SKM-1 treated with dmso at 0.1 percent for 144 hours (cell line): ENCODE data around the gene PPP4R3A.
A peak's percentile ranks its signal among the peaks of the same experiment; 100 is the strongest.
"Not testable (repeated sequence)": the region's sequence is repeated elsewhere in the genome, so short reads cannot be mapped to it uniquely, and the experiment has no call there.

ENCODE experiments used
- DNase-seq: peaks from one replicate; lab custom pipeline; 2025; ENCODE audit not compliant: unreplicated experiment; lab: John Stamatoyannopoulos, UW

PPP4R3A gene

DNA sequence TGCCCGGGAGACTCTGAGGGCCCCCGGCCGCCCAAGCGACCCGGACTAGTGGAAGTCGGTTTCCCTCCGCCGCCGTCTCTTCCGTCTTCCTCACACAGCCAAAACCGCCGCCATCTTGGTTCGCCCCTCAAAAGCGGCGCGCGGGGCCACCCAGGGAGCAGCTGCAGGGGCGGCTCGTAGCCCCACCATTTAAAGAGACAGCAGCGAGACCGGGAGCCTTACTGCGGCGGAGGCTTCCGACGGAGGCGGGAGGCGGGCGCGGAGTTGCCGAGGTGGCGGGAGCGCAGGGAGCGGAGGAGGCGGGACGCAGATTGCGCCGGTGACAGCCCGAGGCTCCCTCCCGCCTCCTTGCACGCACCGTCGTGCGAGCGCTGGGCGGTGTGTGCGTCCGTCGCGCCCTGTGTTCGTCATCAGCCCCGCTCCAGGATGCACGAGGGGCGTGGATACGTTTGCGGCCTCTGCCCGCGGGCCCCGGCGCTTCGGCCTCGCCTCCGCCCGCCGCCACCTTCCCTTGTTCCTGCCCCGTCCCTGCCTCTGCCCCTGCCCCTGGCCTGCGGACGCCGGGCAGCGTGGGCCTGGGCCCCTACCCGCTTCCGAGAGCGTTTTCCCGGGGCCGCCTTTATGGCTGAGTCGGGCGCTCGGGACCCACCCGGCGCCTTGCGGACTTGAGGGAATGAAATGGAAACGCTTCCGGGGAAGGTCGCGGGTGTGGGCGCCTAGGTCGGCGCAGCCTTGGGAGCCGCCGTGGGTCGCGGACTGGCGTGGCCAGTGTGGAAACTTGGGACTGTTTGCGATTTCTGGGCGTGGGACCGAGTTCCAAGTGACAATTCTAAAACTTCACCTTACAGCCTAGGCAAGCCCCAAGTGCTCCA is at the start of gene PPP4R3A:
Gene PPP4R3A, minus strand, starts transcription at position 140 of the 872 bp plus-strand sequence. CDS start 663 bp downstream, outside the sequence.
- peak; percentile 66 for DNase-seq

DNA sequence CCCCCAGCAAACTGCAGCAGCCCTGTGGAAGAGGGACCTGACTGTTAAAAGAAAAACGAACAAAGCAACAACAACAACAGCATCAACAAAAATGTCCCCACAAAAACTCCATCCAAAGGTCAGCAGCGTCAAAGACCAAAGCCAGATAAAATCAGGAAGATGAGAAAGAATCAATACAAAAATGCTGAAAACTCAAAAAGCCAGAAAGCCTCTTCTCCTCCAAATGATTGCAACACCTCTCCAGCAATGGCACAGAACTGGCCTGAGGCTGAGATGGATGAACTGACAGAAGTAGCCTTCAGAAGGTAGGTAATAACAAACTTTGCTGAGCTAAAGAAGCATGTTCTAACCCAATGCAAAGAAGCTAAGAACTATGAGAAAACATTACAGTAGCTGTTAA is 45.4 kb upstream of the PPP4R3A start:
- no peak for DNase-seq

DNA sequence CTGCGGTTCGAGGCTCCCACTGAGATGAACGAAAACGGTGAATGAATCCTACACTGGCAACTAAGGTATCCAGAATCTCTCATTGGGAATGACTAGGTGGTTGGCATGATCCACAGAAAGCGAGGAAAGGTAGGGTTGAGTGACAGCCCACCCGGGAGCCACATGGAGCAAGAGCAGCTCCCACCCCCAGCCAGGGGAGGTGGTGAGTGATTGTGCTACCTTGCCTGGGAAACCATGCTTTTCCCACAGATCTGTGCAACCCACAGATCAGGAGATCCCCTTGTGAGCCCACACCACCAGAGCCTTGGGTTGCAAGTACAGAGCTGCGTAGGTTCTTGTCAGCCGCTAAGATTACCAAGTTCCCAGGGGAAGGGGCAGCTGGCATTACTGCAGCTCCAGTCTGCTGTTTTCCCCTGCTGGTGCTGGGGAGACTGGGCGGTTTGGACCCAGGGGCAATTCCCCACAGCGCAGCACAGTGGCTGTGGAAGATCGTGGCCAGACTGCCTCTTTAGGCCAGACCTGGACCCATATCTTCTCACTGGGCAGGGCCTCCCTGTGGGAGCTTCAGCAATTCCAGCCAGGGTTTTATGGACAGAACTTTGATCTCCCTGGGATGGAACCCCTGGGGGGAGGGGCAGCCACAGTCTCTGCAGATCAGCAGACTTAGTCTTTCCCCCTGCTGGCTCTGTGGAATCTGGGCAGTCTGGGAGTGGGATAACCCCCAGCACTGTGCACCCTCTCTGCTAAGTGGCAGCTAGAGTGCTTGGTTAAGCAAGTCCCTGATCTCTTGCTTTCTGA is 44.6 kb upstream of the PPP4R3A start:
- DNase-seq = no peak

DNA sequence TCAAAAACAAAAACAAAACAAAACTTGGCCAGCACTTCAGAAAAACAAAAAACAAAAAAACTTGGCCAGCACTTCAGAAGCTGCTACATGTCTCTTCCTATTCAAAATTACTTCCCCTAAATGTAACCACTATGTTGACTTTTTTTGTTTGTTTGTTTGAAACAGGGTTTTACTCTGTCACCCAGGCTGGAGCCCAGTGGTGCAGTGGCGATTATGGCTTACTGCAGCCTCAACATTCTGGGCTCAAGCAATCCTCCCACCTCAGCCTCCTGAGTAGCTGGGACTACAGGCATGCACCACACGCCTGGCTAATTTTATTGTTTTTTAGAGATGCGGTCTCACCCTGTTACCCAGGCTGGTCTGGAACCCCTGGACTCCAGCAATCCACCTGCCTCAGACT is 38.0 kb upstream of the PPP4R3A start:
- no peak for DNase-seq

DNA sequence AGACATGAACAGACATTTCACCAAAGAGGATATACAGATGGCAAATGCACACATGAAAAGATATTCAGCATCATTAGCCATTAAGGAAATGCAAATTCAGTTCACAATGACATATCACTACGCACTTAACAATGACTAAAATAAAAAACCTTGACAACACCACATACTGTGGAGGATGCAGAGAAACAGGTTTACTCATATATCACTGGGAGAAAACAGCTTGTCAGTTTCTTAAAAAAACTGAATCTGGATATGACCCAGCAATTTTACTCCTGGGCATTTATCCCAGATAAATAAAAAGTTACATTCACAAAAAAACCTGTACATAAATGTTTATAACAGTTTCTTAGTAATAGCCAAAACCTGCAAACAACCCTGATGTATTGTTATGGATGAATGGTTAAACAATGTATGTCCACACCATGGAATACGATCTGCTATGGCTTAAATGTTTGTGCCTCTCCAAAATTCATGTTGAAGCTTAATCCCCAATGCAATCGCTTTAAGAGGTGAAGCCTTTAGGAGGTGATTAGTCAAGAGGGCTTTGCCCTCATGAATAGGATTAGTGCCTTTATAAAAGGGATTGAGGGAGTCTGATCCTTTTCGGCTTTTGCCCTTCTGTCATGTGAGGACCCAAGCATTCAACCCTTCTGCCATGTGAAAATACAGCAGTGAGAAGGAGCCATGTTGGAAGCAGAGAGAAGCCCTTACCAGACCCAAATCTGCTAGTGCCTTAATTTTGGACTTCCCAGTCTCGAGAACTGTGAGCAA is 36.0 kb upstream of the PPP4R3A start:
- no peak for DNase-seq

DNA sequence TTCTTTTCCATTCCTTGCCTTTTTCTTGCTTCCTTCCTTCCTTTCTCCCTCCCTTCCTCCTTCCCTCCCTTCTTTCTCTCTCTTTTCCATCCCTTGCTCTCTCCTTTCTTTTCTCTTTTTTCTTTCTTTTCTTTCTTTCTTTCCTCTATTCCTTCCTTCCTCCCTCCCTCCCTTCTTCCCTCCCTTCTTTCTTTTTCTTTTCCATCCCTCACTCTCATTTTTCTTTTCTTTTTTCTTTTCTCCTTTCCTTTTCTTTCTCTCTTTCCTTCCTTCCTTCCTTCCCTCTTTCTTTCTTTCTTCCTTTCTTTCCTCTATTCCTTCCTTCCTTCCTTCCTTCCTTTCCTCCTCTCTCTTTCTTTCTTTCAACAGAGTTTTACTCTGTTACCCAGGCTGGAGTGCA is 35.1 kb upstream of the PPP4R3A start:
- no peak for DNase-seq

DNA sequence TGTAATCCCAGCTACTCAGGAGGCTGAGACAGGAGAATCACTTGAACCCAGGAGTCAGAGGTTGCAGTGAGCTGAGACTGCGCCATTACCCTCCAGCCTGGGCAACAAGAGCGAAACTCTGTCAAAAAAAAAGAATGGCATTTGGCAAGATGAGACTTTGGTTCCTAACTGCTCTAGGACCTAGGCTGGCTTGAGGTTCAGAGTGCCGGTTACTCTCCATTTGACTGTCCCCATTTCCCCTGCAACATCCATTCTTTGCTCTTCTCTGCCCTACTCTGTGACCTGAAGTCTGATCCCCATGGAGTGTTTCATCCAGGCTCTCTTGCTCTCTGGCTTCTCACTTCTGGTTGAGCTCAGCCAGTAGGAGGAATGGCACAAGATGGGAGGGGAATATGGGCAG is 26.2 kb upstream of the PPP4R3A start:
- DNase-seq = no peak

DNA sequence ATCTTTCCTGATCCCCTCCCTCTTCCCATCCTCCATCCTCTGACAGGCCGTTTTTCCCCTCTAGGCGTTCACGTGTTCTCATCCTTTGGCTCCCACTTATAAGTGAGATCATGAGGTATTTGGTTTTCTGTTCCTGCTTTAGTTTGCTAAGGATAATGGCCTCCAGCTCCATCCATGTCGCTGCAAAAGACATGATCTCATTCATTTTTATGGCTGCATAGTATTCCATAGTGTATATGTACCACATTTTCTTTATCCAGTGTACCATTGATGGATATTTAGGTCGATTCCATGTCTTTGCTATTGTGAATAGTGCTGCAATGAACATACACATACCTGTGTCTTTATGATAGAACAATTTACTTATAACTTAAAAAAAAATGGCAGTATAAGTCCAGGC is 23.9 kb upstream of the PPP4R3A start:
- DNase-seq = not testable (repeated sequence)

DNA sequence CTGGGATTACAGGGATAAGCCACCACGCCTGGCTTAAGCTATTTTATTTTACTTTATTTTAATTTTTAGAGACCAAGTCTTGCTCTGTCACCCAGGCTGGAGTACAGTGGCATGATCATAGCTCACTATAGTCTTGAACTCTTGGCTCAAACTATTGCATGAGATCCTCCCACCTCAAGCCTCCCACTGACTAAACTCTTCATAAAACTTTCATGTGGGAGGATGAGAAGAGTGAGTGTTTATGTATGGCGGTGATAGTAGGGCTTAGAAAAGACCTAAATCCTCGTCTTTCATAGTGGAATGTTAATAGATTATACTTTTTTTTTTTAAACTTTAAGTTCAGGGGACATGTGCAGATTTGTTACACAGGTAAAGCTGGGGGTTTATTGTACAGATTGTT is 23.5 kb upstream of the PPP4R3A start:
- no peak for DNase-seq

DNA sequence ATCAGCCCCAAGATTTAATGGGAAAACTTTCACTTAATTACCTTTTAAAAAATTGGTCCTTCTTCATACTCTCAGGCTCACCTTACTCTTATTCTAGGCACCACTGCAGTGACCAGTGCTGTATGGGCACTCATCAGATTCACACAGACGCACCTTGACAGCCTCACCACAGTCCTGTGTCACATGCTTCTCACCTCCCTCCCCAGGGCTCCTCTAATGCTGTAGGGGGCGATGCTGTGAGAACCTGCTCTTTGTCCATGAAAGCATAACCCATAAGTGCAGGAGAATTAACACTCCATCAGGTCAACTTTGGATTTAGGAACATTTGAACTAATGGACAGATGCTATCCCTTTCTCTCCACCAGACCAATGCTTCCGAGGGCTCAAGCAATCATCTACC is 13.9 kb upstream of the PPP4R3A start:
- DNase-seq = no peak

DNA sequence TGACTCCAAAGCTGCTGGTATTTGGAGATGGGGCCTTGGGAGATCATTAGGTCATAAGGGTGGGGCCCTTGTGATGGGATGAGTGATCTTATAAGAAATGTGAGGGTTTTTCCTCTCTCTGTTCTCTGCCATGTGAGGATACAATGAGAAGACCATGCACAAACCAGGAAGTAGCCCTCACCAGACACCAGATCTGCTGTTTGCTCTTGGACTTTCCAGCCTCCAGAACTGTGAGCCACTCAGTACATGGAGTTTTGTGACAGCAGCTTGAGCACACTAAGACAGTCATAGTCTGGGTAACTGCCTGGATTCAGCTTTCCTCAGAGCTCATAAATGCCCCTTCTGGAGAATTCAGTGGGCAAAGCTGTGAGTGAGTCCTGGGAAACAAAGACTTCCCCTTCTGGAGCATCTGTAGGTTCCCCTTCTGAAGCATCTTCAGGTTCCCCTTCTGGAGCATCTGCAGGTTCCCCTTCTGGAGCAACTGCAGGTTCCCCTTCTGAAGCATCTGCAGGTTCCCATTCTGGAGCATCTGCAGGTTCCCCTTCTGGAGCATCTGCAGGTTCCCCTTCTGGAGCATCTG is 11.0 kb upstream of the PPP4R3A start:
- DNase-seq = peak; percentile 19

DNA sequence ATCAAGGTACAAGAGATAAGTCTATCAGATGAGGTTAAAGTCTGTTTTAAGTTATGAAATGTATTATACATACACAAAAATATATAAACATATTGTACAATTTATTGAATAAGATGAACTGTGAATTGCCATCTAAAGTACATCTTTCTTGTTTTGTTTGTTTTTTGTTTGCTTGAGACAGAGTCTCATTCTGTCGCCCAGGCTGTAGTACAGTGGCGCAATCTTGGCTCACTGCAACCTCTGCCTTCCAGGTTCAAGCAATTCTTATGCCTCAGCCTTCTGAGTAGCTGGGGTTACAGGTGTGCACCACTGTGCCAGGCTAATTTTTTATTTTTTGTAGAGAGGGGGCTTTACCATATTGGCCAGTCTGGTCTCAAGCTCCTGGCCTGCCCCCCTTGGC is 10.0 kb upstream of the PPP4R3A start:
- no peak for DNase-seq

DNA sequence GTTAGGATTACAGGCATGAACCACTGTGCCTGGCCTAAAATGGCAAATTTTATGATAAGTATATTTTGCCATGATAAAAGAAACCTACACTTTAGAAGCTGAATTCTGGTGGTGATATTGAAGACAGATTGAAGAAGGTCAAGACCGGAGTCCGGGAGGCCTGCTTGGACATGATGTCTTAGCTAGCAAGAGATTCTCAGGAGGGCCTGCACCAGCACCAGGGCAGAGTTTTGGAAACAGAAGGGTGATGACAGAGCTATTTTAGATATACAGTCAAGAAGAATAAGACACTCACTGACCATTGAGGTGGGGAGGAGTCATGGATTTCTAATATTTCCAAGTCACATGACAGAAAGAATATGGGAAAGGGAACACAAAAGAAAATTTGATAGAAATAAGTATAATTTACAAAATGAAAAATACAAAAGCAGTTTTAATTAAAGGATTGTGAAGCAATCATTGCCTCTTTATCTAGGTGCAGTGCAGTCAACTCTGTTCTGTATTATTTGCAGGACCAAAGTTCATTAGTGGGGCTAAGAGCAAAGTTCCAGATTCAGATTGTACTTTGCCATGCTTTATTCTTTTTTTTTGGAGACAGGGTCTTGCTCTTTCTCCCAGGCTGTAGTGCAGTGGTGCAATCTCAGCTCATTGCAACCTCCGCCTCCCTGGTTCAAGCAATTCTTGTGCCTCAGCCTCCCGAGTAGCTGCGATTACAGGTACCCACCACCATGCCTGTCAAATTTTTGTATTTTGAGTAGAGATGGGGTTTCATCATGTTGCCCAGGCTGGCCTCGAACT is 9.3 kb upstream of the PPP4R3A start:
- no peak for DNase-seq

DNA sequence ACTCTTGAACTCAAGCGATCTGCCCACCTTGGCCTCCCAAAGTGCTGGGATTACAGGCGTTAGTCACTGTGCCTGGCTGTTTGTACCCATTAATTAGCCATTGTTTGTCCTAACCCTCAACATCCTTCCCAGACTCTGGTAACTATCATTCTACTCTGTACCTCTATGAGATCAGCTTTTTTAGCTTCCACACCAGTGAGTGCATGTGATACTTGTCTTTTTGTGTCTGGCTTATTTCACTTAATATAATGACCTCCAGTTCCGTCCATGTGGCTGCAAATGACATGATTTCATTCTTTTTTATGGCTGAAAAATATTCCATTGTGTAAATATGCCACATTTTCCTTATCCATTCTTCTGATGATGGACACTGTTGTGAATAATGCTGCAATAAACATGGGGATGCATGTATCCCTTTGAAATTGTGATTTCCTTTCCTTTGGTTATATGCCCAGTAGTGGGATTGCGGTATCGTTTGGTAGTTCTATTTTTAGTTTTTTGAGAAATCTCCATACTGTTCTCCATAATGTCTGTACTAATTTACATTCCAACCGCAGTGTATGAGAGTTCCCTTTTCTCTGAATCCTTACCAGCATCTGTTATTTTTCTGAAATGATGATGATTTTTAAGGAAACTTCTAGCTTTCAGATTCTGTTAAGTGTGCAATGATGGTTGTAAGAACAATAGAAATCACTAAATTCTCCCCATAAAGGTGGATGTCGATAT is 6.7 kb upstream of the PPP4R3A start:
- no peak for DNase-seq

DNA sequence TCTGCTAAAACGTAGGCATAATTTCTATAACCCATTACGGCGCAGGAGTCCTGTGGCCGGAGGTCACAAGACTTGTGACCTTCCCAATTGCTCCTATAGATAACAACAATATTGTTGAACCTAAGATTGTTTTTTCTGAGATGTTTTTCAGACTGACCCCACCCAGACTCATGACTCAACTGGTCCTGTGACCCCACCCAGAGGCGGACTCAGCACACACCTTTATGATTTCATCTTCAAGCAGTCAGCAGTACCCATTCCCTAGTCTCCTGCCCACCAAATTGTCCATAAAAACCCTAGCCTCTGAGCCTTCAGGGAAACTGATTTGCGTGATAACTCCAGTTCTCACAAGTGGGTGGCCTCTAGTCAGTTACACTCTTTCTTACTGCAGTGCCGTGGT is 5.9 kb upstream of the PPP4R3A start:
- no peak for DNase-seq

DNA sequence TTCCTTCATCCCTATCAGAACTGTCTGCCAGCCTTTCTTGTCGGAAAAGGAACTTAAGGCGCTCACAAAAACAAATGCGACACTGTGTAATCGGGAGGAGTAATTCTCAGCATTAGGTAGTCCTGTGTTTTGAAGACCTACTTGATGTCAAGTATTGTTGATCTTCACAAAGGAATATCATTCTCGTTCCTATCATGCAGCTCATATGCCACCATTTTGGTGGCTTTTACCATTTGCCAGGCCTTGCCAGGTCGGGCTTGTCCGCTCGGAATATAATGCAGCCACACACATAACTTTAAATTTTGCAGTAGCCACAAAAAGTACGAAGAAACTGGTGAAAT is 903 bp upstream of the PPP4R3A start:
- no peak for DNase-seq

DNA sequence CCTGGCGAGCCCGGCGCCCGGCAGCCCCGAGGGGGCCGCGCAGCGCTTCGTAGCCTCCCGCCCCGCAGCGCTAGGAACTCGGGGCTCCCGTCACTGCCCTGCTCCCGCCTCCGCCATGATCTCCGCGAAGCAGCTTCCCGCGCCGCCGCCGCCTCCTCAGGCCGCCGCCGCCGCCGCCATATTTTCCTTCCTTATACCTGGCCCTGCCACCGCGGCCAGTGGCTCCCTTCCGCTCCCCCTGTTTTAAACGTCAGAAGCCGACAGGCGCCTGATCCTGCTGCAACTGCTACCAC is 286 bp downstream of the PPP4R3A start:
- DNase-seq = no peak

DNA sequence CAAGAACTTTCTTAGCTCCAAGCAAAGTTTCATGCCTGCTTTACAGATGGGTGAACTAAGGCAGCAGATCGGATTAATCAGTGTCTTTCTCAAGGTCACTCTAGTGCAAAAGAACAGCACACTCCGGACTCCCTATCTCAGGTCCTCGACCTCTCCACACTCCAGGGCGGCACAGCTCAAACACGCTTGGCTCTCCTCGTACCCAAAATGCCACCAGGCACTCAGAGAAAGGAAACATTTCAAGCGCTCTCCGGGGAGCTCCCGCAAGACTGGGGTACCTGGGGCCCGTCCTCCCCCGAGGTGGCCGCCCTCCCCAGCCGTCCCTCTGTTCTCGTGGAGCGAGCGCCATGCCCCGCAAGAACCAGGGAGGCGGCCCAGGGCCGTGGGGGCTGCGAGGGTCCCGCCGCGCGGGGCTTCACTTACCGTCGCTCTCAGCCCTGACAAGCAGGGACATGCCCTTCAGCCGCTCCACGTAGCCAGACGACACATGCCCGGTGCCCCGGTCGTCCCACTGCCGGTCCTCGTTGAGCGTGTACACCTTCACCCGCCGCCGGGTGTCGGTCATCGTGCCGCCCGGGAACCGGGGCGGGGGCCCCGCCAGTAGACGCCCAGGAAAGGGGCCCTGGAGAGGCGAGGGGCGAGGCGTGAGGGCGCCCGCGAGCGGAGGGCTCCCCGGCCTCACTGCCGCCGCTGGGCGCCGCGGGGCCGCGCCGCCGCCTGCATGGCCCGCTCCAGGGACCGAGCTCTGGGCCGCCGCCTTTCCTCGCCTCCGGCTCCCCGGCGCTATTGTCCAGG is 830 bp downstream of the PPP4R3A start:
- DNase-seq = no peak

DNA sequence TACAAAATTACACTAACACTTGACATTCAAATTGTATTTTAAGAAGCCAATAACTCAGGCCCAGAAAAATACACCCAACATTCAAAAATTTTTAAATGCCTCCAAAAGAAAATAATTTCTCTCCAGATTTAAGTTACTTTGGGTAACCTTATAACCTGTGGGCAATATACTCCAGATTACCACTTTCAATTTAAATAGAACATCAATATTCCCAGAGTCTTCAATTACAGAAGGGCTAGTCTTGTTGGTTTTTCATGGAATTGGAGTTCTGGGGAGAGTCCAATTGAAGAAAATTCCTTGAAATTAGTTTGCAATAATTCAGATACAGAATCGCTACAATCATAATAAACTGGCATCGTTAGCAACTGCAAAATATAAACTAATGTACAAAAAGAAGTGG is 2.0 kb downstream of the PPP4R3A start:
- DNase-seq = no peak
